ENCODE results near the gene CNOT1.

The CNOT1 gene

GRCh38 chr16:58608601-58609136 is 21.0 kb downstream of the CNOT1 start:
- no peaks in the 10 kb centered on the region for H3F3A ChIP-seq (ENCODE audit: low read depth)
- peaks cover 10% of the 10 kb centered on the region; the same call in 1 of the 2 replicates for H3K36me3 ChIP-seq (ENCODE audit: insufficient read depth, low read length)
- H3K27me3 ChIP-seq (ENCODE audit: insufficient read depth, low read length, poor library complexity, severe bottlenecking) = no peaks in the 10 kb centered on the region
- H3K9me3 ChIP-seq (ENCODE audit: insufficient read depth, low read depth, low read length) = no peaks in the 10 kb centered on the region
- no peaks in the 10 kb centered on the region for H3K4me1 ChIP-seq (ENCODE audit: insufficient read depth, low read length, poor library complexity, severe bottlenecking)
- H3K4me3 ChIP-seq (ENCODE audit: low read length, poor library complexity, severe bottlenecking) = no peak overlapping the region
- H3K4me2 ChIP-seq (ENCODE audit: low read depth, low read length, poor library complexity, severe bottlenecking) = no peak overlapping the region
- H4K20me1 ChIP-seq (ENCODE audit: insufficient read depth, low read length, poor library complexity, severe bottlenecking) = peaks cover 83% of the 10 kb centered on the region
- peaks cover 92% of the 10 kb centered on the region for H3K79me2 ChIP-seq (ENCODE audit: insufficient read depth, low read length)
- H3K9ac ChIP-seq (ENCODE audit: low read depth, low read length, poor library complexity, severe bottlenecking) = no peak overlapping the region
- H2AFZ ChIP-seq (ENCODE audit: low read length) = no peak overlapping the region
- no peak for TF ChIP-seq CTCF (conservative IDR thresholded peaks at IDR 0.05; ENCODE audit: low read length)
- TF ChIP-seq EZH2phosphoT487 (IDR thresholded peaks at IDR 0.05; ENCODE audit: borderline replicate concordance) = no peak
- H3K9me2 ChIP-seq (replicated peaks; ENCODE audit: low read depth, low read length) = no peaks in the 10 kb centered on the region

GRCh38 chr16:58605562-58605961 is 24.1 kb downstream of the CNOT1 start:
- Histone ChIP-seq H3K4me1 (ENCODE audit: insufficient read depth, low read length, poor library complexity, severe bottlenecking) (no peaks in the 10 kb centered on the region), H3K79me2 (ENCODE audit: insufficient read depth, low read length) (peaks cover 95% of the 10 kb centered on the region), H3F3A (ENCODE audit: low read depth) (no peaks in the 10 kb centered on the region), H3K4me3 (ENCODE audit: low read length, poor library complexity, severe bottlenecking) (no peak overlapping the region), H2AFZ (ENCODE audit: low read length) (no peak overlapping the region), H3K9ac (ENCODE audit: low read depth, low read length, poor library complexity, severe bottlenecking) (no peak overlapping the region), H3K36me3 (ENCODE audit: insufficient read depth, low read length) (peaks cover 13% of the 10 kb centered on the region; the same call in 1 of the 2 replicates), H3K9me2 (replicated peaks; ENCODE audit: low read depth, low read length) (no peaks in the 10 kb centered on the region), H3K4me2 (ENCODE audit: low read depth, low read length, poor library complexity, severe bottlenecking) (no peak overlapping the region), H3K27me3 (ENCODE audit: insufficient read depth, low read length, poor library complexity, severe bottlenecking) (no peaks in the 10 kb centered on the region), H4K20me1 (ENCODE audit: insufficient read depth, low read length, poor library complexity, severe bottlenecking) (peaks cover 91% of the 10 kb centered on the region), H3K9me3 (ENCODE audit: insufficient read depth, low read depth, low read length) (no peaks in the 10 kb centered on the region)
- TF ChIP-seq CTCF (conservative IDR thresholded peaks at IDR 0.05; ENCODE audit: low read length) = no peak
- no peak for TF ChIP-seq EZH2phosphoT487 (IDR thresholded peaks at IDR 0.05; ENCODE audit: borderline replicate concordance)

GRCh38 chr16:58591083-58591482 is 38.5 kb downstream of the CNOT1 start:
- TF ChIP-seq CTCF (conservative IDR thresholded peaks at IDR 0.05; ENCODE audit: low read length) (no peak), EZH2phosphoT487 (IDR thresholded peaks at IDR 0.05; ENCODE audit: borderline replicate concordance) (no peak)
- peaks cover 30% of the 10 kb centered on the region for H4K20me1 ChIP-seq (ENCODE audit: insufficient read depth, low read length, poor library complexity, severe bottlenecking)

More at GRCh38 chr16:58591083-58591482, 38.5 kb downstream of the CNOT1 start:
- Histone ChIP-seq H3K9me2 (replicated peaks; ENCODE audit: low read depth, low read length) (no peaks in the 10 kb centered on the region), H3K36me3 (ENCODE audit: insufficient read depth, low read length) (peaks cover 89% of the 10 kb centered on the region; the same call in 1 of the 2 replicates), H3F3A (ENCODE audit: low read depth) (peaks cover 7% of the 10 kb centered on the region; the same call in 1 of the 2 replicates), H3K9me3 (ENCODE audit: insufficient read depth, low read depth, low read length) (no peaks in the 10 kb centered on the region), H3K4me2 (ENCODE audit: low read depth, low read length, poor library complexity, severe bottlenecking) (no peak overlapping the region), H3K9ac (ENCODE audit: low read depth, low read length, poor library complexity, severe bottlenecking) (no peak overlapping the region), H3K4me3 (ENCODE audit: low read length, poor library complexity, severe bottlenecking) (no peak overlapping the region), H3K4me1 (ENCODE audit: insufficient read depth, low read length, poor library complexity, severe bottlenecking) (no peaks in the 10 kb centered on the region), H2AFZ (ENCODE audit: low read length) (no peak overlapping the region), H3K27me3 (ENCODE audit: insufficient read depth, low read length, poor library complexity, severe bottlenecking) (no peaks in the 10 kb centered on the region), H3K79me2 (ENCODE audit: insufficient read depth, low read length) (peaks cover 32% of the 10 kb centered on the region; the same call in 1 of the 2 replicates)

Measured in Loucy (cell line).